WTC11 (cell line): ENCODE data around the gene TCF20.

ENCODE experiments used
- ATF1 ChIP-seq: sonication (generic); formaldehyde crosslinking; IDR thresholded peaks from 2 replicates; pipeline ENCODE4 v1.8.1; 2023; ENCODE audit warnings: mild to moderate bottlenecking, moderate library complexity, missing genetic modification reagents
- CREM ChIP-seq: sonication (generic); formaldehyde crosslinking; IDR thresholded peaks from 2 replicates; pipeline ENCODE4 v1.8.1; 2022; ENCODE audit warnings: mild to moderate bottlenecking, missing genetic modification reagents, moderate library complexity
- IRF1 ChIP-seq: sonication (generic); formaldehyde crosslinking; IDR thresholded peaks from 2 replicates; pipeline ENCODE4 v1.8.0; 2023; ENCODE audit warnings: missing genetic modification reagents
- MAX ChIP-seq: sonication (generic); formaldehyde crosslinking; IDR thresholded peaks from 2 replicates; pipeline ENCODE4 v1.8.0; 2022; ENCODE audit warnings: mild to moderate bottlenecking, missing genetic modification reagents
- MXD4 ChIP-seq: fragments of 250-450 bp; sonication (Bioruptor Pico); IDR thresholded peaks from 2 replicates; pipeline ENCODE4 v1.8.0; 2021; ENCODE audit warnings: mild to moderate bottlenecking, moderate library complexity, borderline replicate concordance
- NFYB ChIP-seq: sonication (generic); formaldehyde crosslinking; conservative IDR thresholded peaks from 2 replicates; pipeline ENCODE4 v1.8.0; 2022; ENCODE audit warnings: low read depth, missing genetic modification reagents
- SP1 ChIP-seq: sonication (generic); formaldehyde crosslinking; conservative IDR thresholded peaks from 2 replicates; pipeline ENCODE4 v1.8.1; 2022; ENCODE audit warnings: missing genetic modification reagents
- TEAD4 ChIP-seq: sonication (generic); formaldehyde crosslinking; IDR thresholded peaks from 2 replicates; pipeline ENCODE4 v1.8.0; 2022; ENCODE audit warnings: mild to moderate bottlenecking, missing genetic modification reagents
- ZNF512 ChIP-seq: sonication (generic); formaldehyde crosslinking; IDR thresholded peaks from 2 replicates; pipeline ENCODE4 v1.8.1; 2022; ENCODE audit warnings: missing genetic modification reagents, borderline replicate concordance
- TF ChIP-seq, protein P1 (sequence below): fragments of 200-600 bp; IDR thresholded peaks from 2 replicates; pipeline ENCODE4 v1.8.0; 2022; ENCODE audit warnings: antibody characterized with exemption

GRCh38 chr22:42270176-42270509 is 310 bp downstream of the TCF20 start:
- TF ChIP-seq NFYB (CRISPR knock-in tag), result no peak
- TF ChIP-seq, protein P1, sequence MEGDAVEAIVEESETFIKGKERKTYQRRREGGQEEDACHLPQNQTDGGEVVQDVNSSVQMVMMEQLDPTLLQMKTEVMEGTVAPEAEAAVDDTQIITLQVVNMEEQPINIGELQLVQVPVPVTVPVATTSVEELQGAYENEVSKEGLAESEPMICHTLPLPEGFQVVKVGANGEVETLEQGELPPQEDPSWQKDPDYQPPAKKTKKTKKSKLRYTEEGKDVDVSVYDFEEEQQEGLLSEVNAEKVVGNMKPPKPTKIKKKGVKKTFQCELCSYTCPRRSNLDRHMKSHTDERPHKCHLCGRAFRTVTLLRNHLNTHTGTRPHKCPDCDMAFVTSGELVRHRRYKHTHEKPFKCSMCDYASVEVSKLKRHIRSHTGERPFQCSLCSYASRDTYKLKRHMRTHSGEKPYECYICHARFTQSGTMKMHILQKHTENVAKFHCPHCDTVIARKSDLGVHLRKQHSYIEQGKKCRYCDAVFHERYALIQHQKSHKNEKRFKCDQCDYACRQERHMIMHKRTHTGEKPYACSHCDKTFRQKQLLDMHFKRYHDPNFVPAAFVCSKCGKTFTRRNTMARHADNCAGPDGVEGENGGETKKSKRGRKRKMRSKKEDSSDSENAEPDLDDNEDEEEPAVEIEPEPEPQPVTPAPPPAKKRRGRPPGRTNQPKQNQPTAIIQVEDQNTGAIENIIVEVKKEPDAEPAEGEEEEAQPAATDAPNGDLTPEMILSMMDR, result no peak
- TF ChIP-seq TEAD4 (CRISPR knock-in tag), result no peak
- no peak for TF ChIP-seq IRF1
- no peak for TF ChIP-seq CREM (CRISPR knock-in tag)
- TF ChIP-seq ZNF512, result no peak
- no peak for TF ChIP-seq MXD4 (CRISPR knock-in tag)
- TF ChIP-seq SP1 (CRISPR knock-in tag), result no peak
- TF ChIP-seq MAX, result no peak
- no peak for TF ChIP-seq ATF1
